NCI-H82 treated with DMSO at 0.1 percent for 48 hours (cell line): Measurements from ENCODE around the gene PGLYRP1.

ENCODE experiments used
- DNase-seq: peaks from one replicate; lab custom pipeline; 2025; ENCODE audit not compliant: unreplicated experiment; lab: John Stamatoyannopoulos, UW

PGLYRP1 gene

GRCh38 chr19:46033401-46033800, 10.5 kb upstream of the PGLYRP1 start:
- no peak for DNase-seq

GRCh38 chr19:46032597-46033025, 9.8 kb upstream of the PGLYRP1 start:
- no peak for DNase-seq

GRCh38 chr19:46031781-46032596, 9.1 kb upstream of the PGLYRP1 start:
- no peak for DNase-seq

- no peak for DNase-seq
Measured at GRCh38 chr19:46030812-46031550, 8.1 kb upstream of the PGLYRP1 start.

GRCh38 chr19:46025835-46026234, 3.0 kb upstream of the PGLYRP1 start:
- no peak for DNase-seq

- DNase-seq: no peak
Measured at GRCh38 chr19:46023311-46023779, 492 bp upstream of the PGLYRP1 start.

- no peak for DNase-seq
Measured at GRCh38 chr19:46022061-46022430, 807 bp downstream of the PGLYRP1 start.

- DNase-seq: no peak
Measured at GRCh38 chr19:46021531-46022041, 1.3 kb downstream of the PGLYRP1 start.

GRCh38 chr19:46020819-46021125, 2.1 kb downstream of the PGLYRP1 start:
- DNase-seq: no peak

- no peak for DNase-seq
Measured at GRCh38 chr19:46019270-46019669, 3.6 kb downstream of the PGLYRP1 start.

- DNase-seq: no peak
Measured at GRCh38 chr19:46018729-46019251, 4.1 kb downstream of the PGLYRP1 start.

- no peak for DNase-seq
Measured at GRCh38 chr19:46017874-46018675, 4.8 kb downstream of the PGLYRP1 start.

GRCh38 chr19:46017095-46017429, 5.8 kb downstream of the PGLYRP1 start:
- no peak for DNase-seq

- DNase-seq: peak; percentile 45
Measured at GRCh38 chr19:46016426-46017094, 6.3 kb downstream of the PGLYRP1 start.

- DNase-seq: no peak
Measured at GRCh38 chr19:46015687-46016425, 7.0 kb downstream of the PGLYRP1 start.

GRCh38 chr19:46014941-46015686, 7.7 kb downstream of the PGLYRP1 start:
- DNase-seq: peak; percentile 41

- DNase-seq: no peak
Measured at GRCh38 chr19:46014534-46014933, 8.3 kb downstream of the PGLYRP1 start.

GRCh38 chr19:46009530-46010510, 13.0 kb downstream of the PGLYRP1 start:
- DNase-seq: peak; percentile 35
